HepG2 (cell line): ENCODE results near the gene DTNB. TPM values are rescaled to one million over a fixed set of nuclear protein-coding genes. Genes with fewer than 3 reads are reported as not detected.

Source experiments
- ATAC-seq: fragments of 200-7000 bp; cut with Tn5 transposase; 3 replicates; pipeline ENCODE4 v1.9.1; 2020; ENCODE audit warnings: mild to moderate bottlenecking, moderate library complexity
- BruUV-seq: library from RNA; stranded (reverse); fragments of 400-500 nt; replicated peaks from 2 replicates; lab custom pipeline; 2021; lab: Mats Ljungman, UMichigan
- CTCF ChIA-PET: fragments of 300-600 bp; formaldehyde crosslinking; extraction: SDS; loops from one replicate; lab custom pipeline; 2021; ENCODE audit warnings: low total read pairs, inconsistent platforms, low intra/inter-chr PET ratio; lab: Yijun Ruan, JAX
- POLR2A ChIA-PET: fragments of 350-600 bp; sonication (Branson Sonifier 250); formaldehyde crosslinking; loops from one replicate; lab custom pipeline; 2020; ENCODE audit warnings: antibody characterized with exemption, inconsistent platforms; lab: Yijun Ruan, JAX
- DNase-seq: peaks from one replicate; pipeline ENCODE4 v3.0.0-alpha.2; 2015; ENCODE audit warnings: low spot score
- FAIRE-seq: peaks from 3 replicates; lab custom pipeline; 2011; peaks lifted over from hg19 to GRCh38; lab: Jason Lieb, UNC
- H2AFZ ChIP-seq: one replicate; pipeline ENCODE4 v1.6.1; 2011; ENCODE audit warnings: low read length, inconsistent platforms
- H3K27ac ChIP-seq: fragments of 300-600 bp; 3 replicates; pipeline ENCODE4 v1.8.0; 2011; ENCODE audit warnings: mixed run types, mild to moderate bottlenecking, mixed read lengths, low read length, inconsistent platforms; ENCODE audit not compliant: insufficient read depth; ENCODE audit errors: extremely low read length
- H3K27me3 ChIP-seq, 2 experiments: fragments of 200-600 bp in 1 of 2; 2 replicates in 1 of 2; 3 replicates in 1 of 2; pipeline versions ENCODE4 v1.6.0 to v1.8.0; 2011; ENCODE audit warnings: low read length in 2 of 2, mild to moderate bottlenecking in 2 of 2, moderate library complexity in 2 of 2, inconsistent platforms in 1 of 2; ENCODE audit not compliant: insufficient read depth in 2 of 2, control insufficient read depth in 1 of 2
- H3K36me3 ChIP-seq, 2 experiments: fragments of 200-600 bp in 1 of 2; replicated peaks in 1 of 2; 2 replicates in 1 of 2; 3 replicates in 1 of 2; pipeline versions ENCODE4 v1.5.1 to v1.8.0; 2011; ENCODE audit warnings: low read length in 2 of 2, inconsistent platforms in 1 of 2; ENCODE audit not compliant: insufficient read depth in 2 of 2, control insufficient read depth in 1 of 2
- H3K4me1 ChIP-seq: 2 replicates; pipeline ENCODE4 v1.5.1; 2012; ENCODE audit warnings: low read length, inconsistent platforms; ENCODE audit not compliant: insufficient read depth
- H3K4me2 ChIP-seq: 2 replicates; pipeline ENCODE4 v1.6.0; 2011; ENCODE audit warnings: low read depth, low read length, inconsistent platforms
- H3K4me3 ChIP-seq, 3 experiments: fragments of 200-600 bp in 1 of 3; sonication (generic), shearing (Covaris generic) in 1 of 3; replicated peaks in 1 of 3; 2 replicates each; pipeline ENCODE4 v1.5.1; 2011 to 2016; ENCODE audit warnings: low read length in 3 of 3, inconsistent platforms in 2 of 3, low read depth in 2 of 3, mild to moderate bottlenecking in 2 of 3, control low read depth in 1 of 3, mixed read lengths in 1 of 3; ENCODE audit not compliant: insufficient read depth in 1 of 3
- H3K79me2 ChIP-seq: one replicate; pipeline ENCODE4 v1.6.1; 2011; ENCODE audit warnings: low read length, inconsistent platforms; ENCODE audit not compliant: insufficient read depth
- H3K9ac ChIP-seq: 2 replicates; pipeline ENCODE4 v1.6.0; 2011; ENCODE audit warnings: mild to moderate bottlenecking, low read depth, low read length, inconsistent platforms; ENCODE audit not compliant: insufficient read depth
- H3K9me3 ChIP-seq: 2 replicates; pipeline ENCODE4 v1.5.1; 2012; ENCODE audit warnings: mild to moderate bottlenecking, low read length
- H4K20me1 ChIP-seq: 2 replicates; pipeline ENCODE4 v1.6.0; 2011; ENCODE audit warnings: inconsistent platforms, mild to moderate bottlenecking, low read length, moderate library complexity; ENCODE audit not compliant: insufficient read depth
- FOXO1 ChIP-seq: sonication (generic); formaldehyde crosslinking; IDR thresholded peaks from 2 replicates; pipeline ENCODE4 v1.4.0; 2020; ENCODE audit warnings: missing genetic modification reagents
- GABPB1 ChIP-seq: IDR thresholded peaks from 2 replicates; pipeline ENCODE4 v1.6.1; 2016; ENCODE audit warnings: mild to moderate bottlenecking, missing genetic modification reagents, moderate library complexity, missing compliant biosample characterization
- MEF2D ChIP-seq: sonication (generic); formaldehyde crosslinking; IDR thresholded peaks from 2 replicates; pipeline ENCODE4 v1.5.1; 2020; ENCODE audit warnings: mild to moderate bottlenecking, missing genetic modification reagents
- MTF1 ChIP-seq: sonication (generic); formaldehyde crosslinking; IDR thresholded peaks from 2 replicates; pipeline ENCODE4 v1.5.0; 2020; ENCODE audit warnings: missing genetic modification reagents
- POGZ ChIP-seq: sonication (generic); formaldehyde crosslinking; IDR thresholded peaks from 2 replicates; pipeline ENCODE4 v1.4.0; 2020; ENCODE audit warnings: mild to moderate bottlenecking, missing genetic modification reagents
- PRPF4 ChIP-seq: fragments of 200-400 bp; formaldehyde crosslinking; IDR thresholded peaks from 2 replicates; pipeline ENCODE4 v1.6.1; 2016; ENCODE audit warnings: low read length, low read depth; ENCODE audit not compliant: poor library complexity, severe bottlenecking
- RCOR2 ChIP-seq: IDR thresholded peaks from 2 replicates; pipeline ENCODE4 v1.6.1; 2016; ENCODE audit warnings: missing biosample characterization, missing genetic modification reagents
- RERE ChIP-seq: IDR thresholded peaks from 2 replicates; pipeline ENCODE4 v1.6.1; 2016; ENCODE audit warnings: low read depth, missing genetic modification reagents, missing compliant biosample characterization
- THYN1 ChIP-seq: sonication (generic); formaldehyde crosslinking; IDR thresholded peaks from 2 replicates; pipeline ENCODE4 v1.8.1; 2023; ENCODE audit warnings: low read depth, mild to moderate bottlenecking, moderate library complexity, missing genetic modification reagents, borderline replicate concordance
- ZFP36L1 ChIP-seq: sonication (generic); formaldehyde crosslinking; IDR thresholded peaks from 2 replicates; pipeline ENCODE4 v1.8.0; 2022; ENCODE audit warnings: mild to moderate bottlenecking, missing genetic modification reagents, moderate library complexity
- WGBS: methylation state at CpG from one replicate; pipeline ENCODE4 v1.1.6; 2017; ENCODE audit warnings: low lambda C conversion rate; 5-methylcytosine and 5-hydroxymethylcytosine counted together
- in situ Hi-C: cut with HindIII; loops from 2 replicates; pipeline ENCODE4 v1.10.0; 2017; ENCODE audit warnings: low pct_unique_long_range_greater_than_20kb; ENCODE audit not compliant: extremely low pct_ligation_motif_present
- intact Hi-C: fragments of 100-400 bp; cut with micrococcal nuclease; formaldehyde crosslinking; loops from one replicate; pipeline ENCODE4 v1.10.0; 2022; ENCODE audit not compliant: unreplicated experiment
- polyA plus RNA-seq, 8 experiments: library from polyadenylated mRNA; depleted of rRNA in 3 of 8; stranded (reverse) in 7 of 8; unstranded in 1 of 8; fragments of >200 nt; fragmentation: Illumina TruSeq in 4 of 8; extraction: Trizol in 4 of 8; gene quantifications; 2 replicates each; pipeline versions ENCODE4 v1.2.1 to v1.2.3, GENCODE V29; 2011 to 2016; ENCODE audit warnings: low read depth in 4 of 8, missing spikeins in 1 of 8, mixed read lengths in 1 of 8; ENCODE audit not compliant: insufficient read depth in 1 of 8
- total RNA-seq, 5 experiments: library from RNA; depleted of rRNA; stranded (reverse); fragments of >200 nt; fragmentation: Illumina TruSeq; extraction: Trizol; gene quantifications; 2 replicates each; pipeline ENCODE4 v1.2.3, GENCODE V29; 2016; ENCODE audit warnings: low read depth in 1 of 5

The DTNB gene
- total and polyA plus RNA-seq, 2 of the 13 experiments (the other 11 are each of a cell fraction or from before 2014, with no cell fraction given), result 14.4 to 23.9 TPM

GRCh38 chr2:25585189-25585588 lies 88.2 kb downstream of the DTNB start:
- 87% methylated on average over 3 of the region's 3 CpGs for WGBS
- no peak overlapping the region for H3K9ac ChIP-seq
- ATAC-seq (no peak), DNase-seq (no peak), FAIRE-seq (no peak)
- H3K4me1 ChIP-seq, result no peaks in the 10 kb centered on the region
- no peak overlapping the region for H3K4me2 ChIP-seq
- ChIA-PET POLR2A (no interaction called here), CTCF (no interaction called here)
- intact Hi-C loops, result no loop called here
- no TSS peak for BruUV-seq
- no peaks in the 10 kb centered on the region for H3K9me3 ChIP-seq
- H2AFZ ChIP-seq, result no peak overlapping the region
- in situ Hi-C loops, result no loop called here
- H3K4me3 ChIP-seq, result no peak overlapping the region
- no peaks in the 10 kb centered on the region for H3K79me2 ChIP-seq
- H3K27me3 ChIP-seq, result no peaks in the 10 kb centered on the region
- no peak overlapping the region for H3K27ac ChIP-seq
- no peaks in the 10 kb centered on the region for H4K20me1 ChIP-seq
- TF ChIP-seq RERE (no peak), PRPF4 (no peak), THYN1 (CRISPR knock-in tag) (no peak), FOXO1 (CRISPR knock-in tag) (no peak), GABPB1 (CRISPR knock-in tag) (no peak), RCOR2 (no peak), POGZ (CRISPR knock-in tag) (no peak), MEF2D (CRISPR knock-in tag) (no peak), MTF1 (CRISPR knock-in tag) (no peak), ZFP36L1 (CRISPR knock-in tag) (no peak)
- H3K36me3 ChIP-seq, result no peaks in the 10 kb centered on the region
